Ovary (tissue), 3 donors: ENCODE measurements around the gene TACC2.
A peak's percentile ranks its signal among the peaks of the same experiment; 100 is the strongest.

ENCODE experiments used
- CTCF ChIP-seq, 3 donors: fragments of 450-650 bp in 2 of 3; fragments of 200-600 bp in 1 of 3; IDR thresholded peaks; one replicate each; pipeline versions ENCODE4 v1.5.1 to v1.8.0; 2016 to 2022; ENCODE audit warnings: antibody characterized with exemption in 3 of 3, mild to moderate bottlenecking in 1 of 3
- EP300 ChIP-seq: sonication (generic); formaldehyde crosslinking; IDR thresholded peaks from one replicate; pipeline ENCODE4 v1.6.1; 2017; ENCODE audit warnings: antibody characterized with exemption
- POLR2A ChIP-seq: fragments of 450-650 bp; IDR thresholded peaks from one replicate; pipeline ENCODE4 v1.6.1; 2017; ENCODE audit warnings: antibody characterized with exemption, mild to moderate bottlenecking, moderate library complexity
- donor health status: DM: no; HTN: no; CAD: no.

- TF ChIP-seq CTCF (IDR thresholded peaks at IDR 0.05), result peak; percentile 17 to 35 (median 33)
- TF ChIP-seq POLR2A, result peak; percentile 92
- no peak for TF ChIP-seq EP300
Observed at GRCh38 chr10:122113161-122113944, 124.4 kb downstream of the TACC2 start.
